ENCODE measurements around the gene PAK1.

DNA sequence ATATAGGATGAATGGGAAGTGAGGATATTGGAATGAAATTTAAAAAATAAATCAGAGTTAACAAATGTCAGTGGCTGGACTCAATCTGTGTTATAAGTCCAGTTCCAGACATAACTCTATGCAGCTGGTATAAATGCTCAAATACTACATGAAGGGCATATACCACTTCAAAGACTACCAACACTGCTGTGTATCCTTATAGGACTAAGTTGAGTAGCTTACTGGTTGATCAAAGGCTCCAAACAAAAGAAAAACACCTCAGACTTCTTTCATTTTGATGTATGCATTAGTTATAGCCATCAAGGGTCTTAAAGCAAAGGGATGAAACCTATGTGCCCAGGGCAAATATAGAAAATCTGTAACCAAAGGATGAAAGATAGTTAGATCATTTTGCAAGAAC, 86.2 kb downstream of the PAK1 start:
- no peak for TF ChIP-seq CTCF (IDR thresholded peaks at IDR 0.05)
- no peak for TF ChIP-seq POLR2A (IDR thresholded peaks at IDR 0.05)
